K562 (cell line): ENCODE data around the gene CLTB. TPM values are rescaled to one million over a fixed set of nuclear protein-coding genes. Genes with fewer than 3 reads are reported as not detected.
A peak's percentile ranks its signal among the peaks of the same experiment; 100 is the strongest.

Experiments used
- CBX1 ChIP-seq: sonication (generic); IDR thresholded peaks from 2 replicates; pipeline ENCODE4 v1.6.1; 2016; ENCODE audit warnings: antibody characterized with exemption, low read depth, mild to moderate bottlenecking
- CHD1 ChIP-seq: fragments of 200-600 bp; sonication (generic); IDR thresholded peaks from one replicate; pipeline ENCODE4 v1.6.1; 2012; ENCODE audit warnings: mild to moderate bottlenecking, moderate library complexity, low read length, inconsistent platforms
- CXXC5 ChIP-seq: fragments of 250-450 bp; sonication (Bioruptor Pico); IDR thresholded peaks from 2 replicates; pipeline ENCODE4 v1.8.0; 2022; ENCODE audit warnings: inconsistent platforms, mild to moderate bottlenecking, moderate library complexity
- JUN ChIP-seq, 2 experiments: sonication (generic) in 1 of 2; formaldehyde crosslinking in 1 of 2; IDR thresholded peaks; 2 replicates each; pipeline versions ENCODE4 v1.6.1 to v1.8.0; 2012 to 2022; ENCODE audit warnings: borderline replicate concordance in 2 of 2, mild to moderate bottlenecking in 2 of 2, improper control_type of control experiment in 1 of 2, low read depth in 1 of 2, low read length in 1 of 2, missing genetic modification reagents in 1 of 2
- PHF21A ChIP-seq: fragments of 450-650 bp; IDR thresholded peaks from 2 replicates; pipeline ENCODE4 v1.6.1; 2017; ENCODE audit warnings: low read depth, borderline replicate concordance
- PRPF4 ChIP-seq: fragments of 200-400 bp; formaldehyde crosslinking; IDR thresholded peaks from one replicate; pipeline ENCODE4 v1.6.1; 2017; ENCODE audit warnings: low read length, low read depth, mild to moderate bottlenecking; ENCODE audit not compliant: insufficient read depth, poor library complexity, severe bottlenecking
- SMAD1 ChIP-seq: fragments of 150-350 bp; IDR thresholded peaks from 2 replicates; pipeline ENCODE4 v1.6.1; 2014; ENCODE audit warnings: low read length, low read depth; ENCODE audit not compliant: partially characterized antibody
- SPI1 ChIP-seq: IDR thresholded peaks from 2 replicates; pipeline ENCODE4 v1.6.1; 2011; ENCODE audit warnings: low read depth, low read length, control low read depth, borderline replicate concordance
- SRSF9 ChIP-seq: fragments of 200-400 bp; formaldehyde crosslinking; IDR thresholded peaks from 2 replicates; pipeline ENCODE4 v1.6.1; 2017; ENCODE audit warnings: low read depth, low read length, borderline replicate concordance
- ZNF384 ChIP-seq: IDR thresholded peaks from 2 replicates; pipeline ENCODE4 v1.6.1; 2012; ENCODE audit warnings: low read depth, low read length, improper control_type of control experiment
- polyA plus RNA-seq, 8 experiments: library from polyadenylated mRNA; depleted of rRNA in 4 of 8; stranded (reverse) in 5 of 8; unstranded in 3 of 8; fragments of >200 nt; fragmentation: Nextera tagmentation in 2 of 8; fragmentation: Illumina TruSeq in 1 of 8; extraction: Ambion mirVana in 2 of 8; extraction: Trizol in 1 of 8; gene quantifications; 2 replicates each; pipeline versions ENCODE4 v1.2.1 to v1.2.3, GENCODE V29; 2011 to 2014; ENCODE audit warnings: inconsistent platforms in 1 of 8, missing spikeins in 1 of 8
- total RNA-seq, 7 experiments: library from RNA; depleted of rRNA in 6 of 7; stranded (reverse); fragments of >200 nt in 6 of 7; fragmentation: Illumina TruSeq in 2 of 7; extraction: Trizol in 2 of 7; gene quantifications; 2 replicates each; pipeline versions ENCODE4 v1.2.1 to v1.2.3, GENCODE V29; 2011 to 2021; ENCODE audit warnings: low replicate concordance in 1 of 7
- TF ChIP-seq, protein P1 (sequence below): sonication (generic); formaldehyde crosslinking; IDR thresholded peaks from 2 replicates; pipeline ENCODE4 v1.8.0; 2022; ENCODE audit warnings: mild to moderate bottlenecking, missing genetic modification reagents
- TF ChIP-seq, protein P2 (sequence below): IDR thresholded peaks from 2 replicates; pipeline ENCODE4 v1.6.1; 2011; ENCODE audit warnings: borderline replicate concordance, low read depth, mild to moderate bottlenecking, moderate library complexity, low read length; ENCODE audit not compliant: insufficient read depth, poor library complexity, severe bottlenecking
- TF ChIP-seq, protein P3 (sequence below): fragments of 450-650 bp; IDR thresholded peaks from 2 replicates; pipeline ENCODE4 v1.6.1; 2017; ENCODE audit warnings: mild to moderate bottlenecking, moderate library complexity
- TF ChIP-seq, protein P4 (sequence below): sonication (generic); formaldehyde crosslinking; IDR thresholded peaks from 2 replicates; pipeline ENCODE4 v1.8.0; 2023; ENCODE audit warnings: mild to moderate bottlenecking, missing genetic modification reagents

Gene CLTB
- total and polyA plus RNA-seq, 9 of the 15 experiments (the other 6 are each of a cell fraction or from before 2014, with no cell fraction given): 1.8 to 117 (median 39.0) TPM

DNA sequence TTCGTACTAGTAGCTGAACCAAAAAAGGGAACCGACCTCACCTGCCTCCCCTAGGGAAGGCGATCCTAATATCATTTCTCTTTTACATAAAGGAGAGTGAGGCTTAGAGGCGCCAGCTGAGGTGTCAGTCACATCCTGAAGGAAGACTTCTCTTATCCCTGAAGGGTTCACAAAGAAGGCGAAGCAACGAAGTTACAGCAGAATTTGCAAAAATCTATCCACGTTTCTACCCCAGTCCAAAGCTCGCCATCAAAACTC, 54.2 kb downstream of the CLTB start (continued):
- TF ChIP-seq, protein P1, sequence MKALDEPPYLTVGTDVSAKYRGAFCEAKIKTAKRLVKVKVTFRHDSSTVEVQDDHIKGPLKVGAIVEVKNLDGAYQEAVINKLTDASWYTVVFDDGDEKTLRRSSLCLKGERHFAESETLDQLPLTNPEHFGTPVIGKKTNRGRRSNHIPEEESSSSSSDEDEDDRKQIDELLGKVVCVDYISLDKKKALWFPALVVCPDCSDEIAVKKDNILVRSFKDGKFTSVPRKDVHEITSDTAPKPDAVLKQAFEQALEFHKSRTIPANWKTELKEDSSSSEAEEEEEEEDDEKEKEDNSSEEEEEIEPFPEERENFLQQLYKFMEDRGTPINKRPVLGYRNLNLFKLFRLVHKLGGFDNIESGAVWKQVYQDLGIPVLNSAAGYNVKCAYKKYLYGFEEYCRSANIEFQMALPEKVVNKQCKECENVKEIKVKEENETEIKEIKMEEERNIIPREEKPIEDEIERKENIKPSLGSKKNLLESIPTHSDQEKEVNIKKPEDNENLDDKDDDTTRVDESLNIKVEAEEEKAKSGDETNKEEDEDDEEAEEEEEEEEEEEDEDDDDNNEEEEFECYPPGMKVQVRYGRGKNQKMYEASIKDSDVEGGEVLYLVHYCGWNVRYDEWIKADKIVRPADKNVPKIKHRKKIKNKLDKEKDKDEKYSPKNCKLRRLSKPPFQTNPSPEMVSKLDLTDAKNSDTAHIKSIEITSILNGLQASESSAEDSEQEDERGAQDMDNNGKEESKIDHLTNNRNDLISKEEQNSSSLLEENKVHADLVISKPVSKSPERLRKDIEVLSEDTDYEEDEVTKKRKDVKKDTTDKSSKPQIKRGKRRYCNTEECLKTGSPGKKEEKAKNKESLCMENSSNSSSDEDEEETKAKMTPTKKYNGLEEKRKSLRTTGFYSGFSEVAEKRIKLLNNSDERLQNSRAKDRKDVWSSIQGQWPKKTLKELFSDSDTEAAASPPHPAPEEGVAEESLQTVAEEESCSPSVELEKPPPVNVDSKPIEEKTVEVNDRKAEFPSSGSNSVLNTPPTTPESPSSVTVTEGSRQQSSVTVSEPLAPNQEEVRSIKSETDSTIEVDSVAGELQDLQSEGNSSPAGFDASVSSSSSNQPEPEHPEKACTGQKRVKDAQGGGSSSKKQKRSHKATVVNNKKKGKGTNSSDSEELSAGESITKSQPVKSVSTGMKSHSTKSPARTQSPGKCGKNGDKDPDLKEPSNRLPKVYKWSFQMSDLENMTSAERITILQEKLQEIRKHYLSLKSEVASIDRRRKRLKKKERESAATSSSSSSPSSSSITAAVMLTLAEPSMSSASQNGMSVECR (CRISPR knock-in tag): no peak
- TF ChIP-seq SRSF9: no peak
- TF ChIP-seq, protein P2, sequence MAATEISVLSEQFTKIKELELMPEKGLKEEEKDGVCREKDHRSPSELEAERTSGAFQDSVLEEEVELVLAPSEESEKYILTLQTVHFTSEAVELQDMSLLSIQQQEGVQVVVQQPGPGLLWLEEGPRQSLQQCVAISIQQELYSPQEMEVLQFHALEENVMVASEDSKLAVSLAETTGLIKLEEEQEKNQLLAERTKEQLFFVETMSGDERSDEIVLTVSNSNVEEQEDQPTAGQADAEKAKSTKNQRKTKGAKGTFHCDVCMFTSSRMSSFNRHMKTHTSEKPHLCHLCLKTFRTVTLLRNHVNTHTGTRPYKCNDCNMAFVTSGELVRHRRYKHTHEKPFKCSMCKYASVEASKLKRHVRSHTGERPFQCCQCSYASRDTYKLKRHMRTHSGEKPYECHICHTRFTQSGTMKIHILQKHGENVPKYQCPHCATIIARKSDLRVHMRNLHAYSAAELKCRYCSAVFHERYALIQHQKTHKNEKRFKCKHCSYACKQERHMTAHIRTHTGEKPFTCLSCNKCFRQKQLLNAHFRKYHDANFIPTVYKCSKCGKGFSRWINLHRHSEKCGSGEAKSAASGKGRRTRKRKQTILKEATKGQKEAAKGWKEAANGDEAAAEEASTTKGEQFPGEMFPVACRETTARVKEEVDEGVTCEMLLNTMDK: no peak
- TF ChIP-seq SPI1: 0 out of 2 replicates have a peak, but pooled peaks have one; percentile 23
- TF ChIP-seq ZNF384: no peak
- TF ChIP-seq CXXC5 (CRISPR knock-in tag): no peak
- no peak for TF ChIP-seq PHF21A
- no peak for TF ChIP-seq CBX1
- no peak for TF ChIP-seq SMAD1
- no peak for TF ChIP-seq PRPF4
- TF ChIP-seq JUN (IDR thresholded peaks at IDR 0.05; ENCODE audit: borderline replicate concordance, low read depth, low read length): no peak
- TF ChIP-seq JUN (CRISPR knock-in tag; IDR thresholded peaks at IDR 0.05; ENCODE audit: borderline replicate concordance): no peak
- TF ChIP-seq, protein P3, sequence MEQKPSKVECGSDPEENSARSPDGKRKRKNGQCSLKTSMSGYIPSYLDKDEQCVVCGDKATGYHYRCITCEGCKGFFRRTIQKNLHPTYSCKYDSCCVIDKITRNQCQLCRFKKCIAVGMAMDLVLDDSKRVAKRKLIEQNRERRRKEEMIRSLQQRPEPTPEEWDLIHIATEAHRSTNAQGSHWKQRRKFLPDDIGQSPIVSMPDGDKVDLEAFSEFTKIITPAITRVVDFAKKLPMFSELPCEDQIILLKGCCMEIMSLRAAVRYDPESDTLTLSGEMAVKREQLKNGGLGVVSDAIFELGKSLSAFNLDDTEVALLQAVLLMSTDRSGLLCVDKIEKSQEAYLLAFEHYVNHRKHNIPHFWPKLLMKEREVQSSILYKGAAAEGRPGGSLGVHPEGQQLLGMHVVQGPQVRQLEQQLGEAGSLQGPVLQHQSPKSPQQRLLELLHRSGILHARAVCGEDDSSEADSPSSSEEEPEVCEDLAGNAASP: no peak
- no peak for TF ChIP-seq CHD1
- TF ChIP-seq, protein P4, sequence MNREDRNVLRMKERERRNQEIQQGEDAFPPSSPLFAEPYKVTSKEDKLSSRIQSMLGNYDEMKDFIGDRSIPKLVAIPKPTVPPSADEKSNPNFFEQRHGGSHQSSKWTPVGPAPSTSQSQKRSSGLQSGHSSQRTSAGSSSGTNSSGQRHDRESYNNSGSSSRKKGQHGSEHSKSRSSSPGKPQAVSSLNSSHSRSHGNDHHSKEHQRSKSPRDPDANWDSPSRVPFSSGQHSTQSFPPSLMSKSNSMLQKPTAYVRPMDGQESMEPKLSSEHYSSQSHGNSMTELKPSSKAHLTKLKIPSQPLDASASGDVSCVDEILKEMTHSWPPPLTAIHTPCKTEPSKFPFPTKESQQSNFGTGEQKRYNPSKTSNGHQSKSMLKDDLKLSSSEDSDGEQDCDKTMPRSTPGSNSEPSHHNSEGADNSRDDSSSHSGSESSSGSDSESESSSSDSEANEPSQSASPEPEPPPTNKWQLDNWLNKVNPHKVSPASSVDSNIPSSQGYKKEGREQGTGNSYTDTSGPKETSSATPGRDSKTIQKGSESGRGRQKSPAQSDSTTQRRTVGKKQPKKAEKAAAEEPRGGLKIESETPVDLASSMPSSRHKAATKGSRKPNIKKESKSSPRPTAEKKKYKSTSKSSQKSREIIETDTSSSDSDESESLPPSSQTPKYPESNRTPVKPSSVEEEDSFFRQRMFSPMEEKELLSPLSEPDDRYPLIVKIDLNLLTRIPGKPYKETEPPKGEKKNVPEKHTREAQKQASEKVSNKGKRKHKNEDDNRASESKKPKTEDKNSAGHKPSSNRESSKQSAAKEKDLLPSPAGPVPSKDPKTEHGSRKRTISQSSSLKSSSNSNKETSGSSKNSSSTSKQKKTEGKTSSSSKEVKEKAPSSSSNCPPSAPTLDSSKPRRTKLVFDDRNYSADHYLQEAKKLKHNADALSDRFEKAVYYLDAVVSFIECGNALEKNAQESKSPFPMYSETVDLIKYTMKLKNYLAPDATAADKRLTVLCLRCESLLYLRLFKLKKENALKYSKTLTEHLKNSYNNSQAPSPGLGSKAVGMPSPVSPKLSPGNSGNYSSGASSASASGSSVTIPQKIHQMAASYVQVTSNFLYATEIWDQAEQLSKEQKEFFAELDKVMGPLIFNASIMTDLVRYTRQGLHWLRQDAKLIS (CRISPR knock-in tag): no peak
